ENCODE measurements around the gene RNLS. TPM values are rescaled to one million over a fixed set of nuclear protein-coding genes. Genes with fewer than 3 reads are reported as not detected.

Gene RNLS
- total RNA-seq, 2 donors from 2014 or later, result 21.7 to 31.8 TPM

GRCh38 chr10:88457660-88458059, 125.5 kb downstream of the RNLS start:
- H3K9me3 ChIP-seq, result no peaks in the 10 kb centered on the region
- TF ChIP-seq POLR2AphosphoS5 (IDR thresholded peaks at IDR 0.05), result no peak
- no peak for TF ChIP-seq CTCF (IDR thresholded peaks at IDR 0.05)
- no peak for TF ChIP-seq POLR2A (IDR thresholded peaks at IDR 0.05)
- no peaks in the 10 kb centered on the region for H3K27me3 ChIP-seq (replicated peaks; ENCODE audit: insufficient read depth)
- no peak for DNase-seq (ENCODE audit: low spot score)
- no peaks in the 10 kb centered on the region for H3K4me1 ChIP-seq (replicated peaks)
- no peaks in the 10 kb centered on the region for H3K36me3 ChIP-seq
- no peak overlapping the region for H3K27ac ChIP-seq
- no peak overlapping the region for H3K4me3 ChIP-seq
- WGBS, result 66% methylated on average over 3 of the region's 3 CpGs
- intact Hi-C loops (cut with DNase I), result no loop called here

- Histone ChIP-seq H3K36me3 (no peaks in the 10 kb centered on the region), H3K4me3 (no peak overlapping the region), H3K27ac (no peak overlapping the region), H3K4me1 (replicated peaks) (no peaks in the 10 kb centered on the region), H3K9me3 (no peaks in the 10 kb centered on the region), H3K27me3 (replicated peaks; ENCODE audit: insufficient read depth) (no peaks in the 10 kb centered on the region)
- DNase-seq (ENCODE audit: low spot score), result no peak
- 93% methylated on average over 3 of the region's 3 CpGs for WGBS
- TF ChIP-seq POLR2A (IDR thresholded peaks at IDR 0.05), result no peak
- TF ChIP-seq CTCF (IDR thresholded peaks at IDR 0.05), result no peak
- no peak for TF ChIP-seq POLR2AphosphoS5 (IDR thresholded peaks at IDR 0.05)
- intact Hi-C loops (cut with DNase I), result no loop called here
Observed at GRCh38 chr10:88456730-88457129, 126.4 kb downstream of the RNLS start.

GRCh38 chr10:88455831-88456230, 127.3 kb downstream of the RNLS start:
- no peak for TF ChIP-seq POLR2AphosphoS5 (IDR thresholded peaks at IDR 0.05)
- intact Hi-C loops (cut with DNase I), result no loop called here
- no peak overlapping the region for H3K4me3 ChIP-seq
- no peaks in the 10 kb centered on the region for H3K4me1 ChIP-seq (replicated peaks)
- 72% methylated on average over 2 of the region's 2 CpGs for WGBS
- no peaks in the 10 kb centered on the region for H3K27me3 ChIP-seq (replicated peaks; ENCODE audit: insufficient read depth)
- no peaks in the 10 kb centered on the region for H3K36me3 ChIP-seq
- no peak overlapping the region for H3K27ac ChIP-seq
- DNase-seq (ENCODE audit: low spot score), result no peak
- H3K9me3 ChIP-seq, result no peaks in the 10 kb centered on the region

GRCh38 chr10:88450201-88450600, 132.9 kb downstream of the RNLS start:
- H3K4me1 ChIP-seq (replicated peaks), result no peaks in the 10 kb centered on the region
- TF ChIP-seq POLR2A (IDR thresholded peaks at IDR 0.05) (no peak), POLR2AphosphoS5 (IDR thresholded peaks at IDR 0.05) (no peak), CTCF (IDR thresholded peaks at IDR 0.05) (no peak)
- H3K27me3 ChIP-seq (replicated peaks; ENCODE audit: insufficient read depth), result no peaks in the 10 kb centered on the region
- no peak overlapping the region for H3K4me3 ChIP-seq
- H3K36me3 ChIP-seq, result no peaks in the 10 kb centered on the region
- no peak overlapping the region for H3K27ac ChIP-seq
- no peak for DNase-seq (ENCODE audit: low spot score)
- H3K9me3 ChIP-seq, result no peaks in the 10 kb centered on the region
- intact Hi-C loops (cut with DNase I), result no loop called here
- WGBS, result 83% methylated on average over 1 of the region's 1 CpG

GRCh38 chr10:88442716-88443115, 140.4 kb downstream of the RNLS start:
- intact Hi-C loops (cut with DNase I), result no loop called here
- 66% methylated on average over 4 of the region's 4 CpGs for WGBS
- no peaks in the 10 kb centered on the region for H3K4me1 ChIP-seq (replicated peaks)
- no peaks in the 10 kb centered on the region for H3K27me3 ChIP-seq (replicated peaks; ENCODE audit: insufficient read depth)
- H3K36me3 ChIP-seq, result no peaks in the 10 kb centered on the region
- no peak for DNase-seq (ENCODE audit: low spot score)
- no peak overlapping the region for H3K4me3 ChIP-seq
- no peaks in the 10 kb centered on the region for H3K9me3 ChIP-seq
- TF ChIP-seq POLR2AphosphoS5 (IDR thresholded peaks at IDR 0.05) (no peak), POLR2A (IDR thresholded peaks at IDR 0.05) (no peak), CTCF (IDR thresholded peaks at IDR 0.05) (no peak)
- H3K27ac ChIP-seq, result no peak overlapping the region
